NOMO-1 (cell line): ENCODE data around the gene SS18L1.
"Not testable (repeated sequence)": the region's sequence is repeated elsewhere in the genome, so short reads cannot be mapped to it uniquely, and the experiment has no call there.

Experiments used
- DNase-seq, 2 experiments: peaks; one replicate each; lab custom pipeline; 2025; ENCODE audit not compliant: unreplicated experiment in 2 of 2; lab: John Stamatoyannopoulos, UW

SS18L1 gene

GRCh38 chr20:62143081-62143956 is at the start of gene SS18L1, which contains the start of gene PSMA7:
Gene SS18L1 (plus strand): TSS chr20:62143769. CDS start chr20:62143821, 52 bp downstream.
Gene PSMA7 (minus strand): TSS chr20:62143394. CDS start chr20:62143303, 91 bp downstream.
- DNase-seq: peak; percentile 78 to 93

GRCh38 chr20:62096421-62097380 is 46.9 kb upstream of the SS18L1 start:
- no peak for DNase-seq

- DNase-seq: no peak
Observed at GRCh38 chr20:62097881-62098407, 45.6 kb upstream of the SS18L1 start.

GRCh38 chr20:62101078-62101477 is 42.5 kb upstream of the SS18L1 start:
- DNase-seq: no peak

GRCh38 chr20:62103508-62104233 is 39.9 kb upstream of the SS18L1 start:
- no peak for DNase-seq

- DNase-seq: no peak
Observed at GRCh38 chr20:62104234-62104789, 39.3 kb upstream of the SS18L1 start.

- DNase-seq: no peak
Observed at GRCh38 chr20:62104791-62105345, 38.7 kb upstream of the SS18L1 start.

GRCh38 chr20:62105592-62105991 is 38.0 kb upstream of the SS18L1 start:
- no peak for DNase-seq

GRCh38 chr20:62111148-62111547 is 32.4 kb upstream of the SS18L1 start:
- no peak for DNase-seq

- DNase-seq: no peak
Observed at GRCh38 chr20:62112368-62112767, 31.2 kb upstream of the SS18L1 start.

GRCh38 chr20:62114894-62115293 is 28.7 kb upstream of the SS18L1 start:
- DNase-seq: no peak

GRCh38 chr20:62115800-62116407 is 27.7 kb upstream of the SS18L1 start:
- DNase-seq: not testable (repeated sequence)

- DNase-seq: no peak
Observed at GRCh38 chr20:62116558-62117361, 26.8 kb upstream of the SS18L1 start.

- no peak for DNase-seq
Observed at GRCh38 chr20:62117362-62117646, 26.3 kb upstream of the SS18L1 start.

- DNase-seq: no peak
Observed at GRCh38 chr20:62117658-62118057, 25.9 kb upstream of the SS18L1 start.

- no peak for DNase-seq
Observed at GRCh38 chr20:62118113-62119043, 25.2 kb upstream of the SS18L1 start.

GRCh38 chr20:62119115-62119514 is 24.5 kb upstream of the SS18L1 start:
- DNase-seq: no peak
